Measurements from ENCODE around the gene POLG2.

Gene POLG2

DNA sequence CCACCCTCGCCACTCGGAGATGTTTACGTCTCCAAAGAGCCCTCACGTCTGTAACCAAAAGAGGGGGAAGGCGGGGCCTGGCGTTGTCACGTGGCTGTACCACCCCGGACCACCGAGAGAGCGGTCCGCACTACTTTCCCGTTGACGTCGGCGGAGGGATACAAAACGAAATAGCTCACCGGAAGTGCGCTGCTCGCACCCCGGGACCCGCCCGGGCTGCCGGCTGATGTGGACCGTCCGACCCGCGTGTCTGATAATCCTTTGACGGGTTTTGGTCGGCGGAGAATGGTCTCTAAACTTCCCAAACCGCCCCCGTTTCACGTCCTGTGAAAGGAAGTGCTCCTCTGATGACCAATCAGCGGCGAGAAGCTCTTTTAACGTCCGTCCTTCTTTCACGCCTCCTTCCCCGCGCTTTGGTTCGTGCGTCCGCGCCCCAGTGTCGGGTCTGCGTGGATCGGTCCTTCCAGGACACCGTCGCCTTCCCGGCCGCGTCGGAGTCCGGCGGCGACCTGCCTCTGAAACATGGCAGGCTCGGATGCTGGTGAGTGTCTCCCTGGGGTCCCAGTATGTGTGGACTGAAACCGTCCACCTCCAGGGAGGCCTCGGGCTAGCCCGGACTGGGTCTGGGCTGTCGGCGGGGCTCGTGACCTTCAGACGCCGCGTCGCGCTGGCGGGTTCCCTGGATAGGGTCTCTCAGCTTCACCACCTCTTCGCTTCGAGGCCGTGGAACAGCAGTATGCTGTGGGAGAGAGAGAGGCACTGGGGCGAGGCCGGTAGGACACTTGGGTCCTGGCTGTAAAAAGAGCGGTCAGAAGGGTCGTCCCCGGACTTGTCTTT, 9.9 kb upstream of the POLG2 start, which contains the start of gene CEP95:
TSS of gene CEP95 (plus strand) at position 402 of the 837 bp plus-strand sequence. CDS start at position 523, 121 bp downstream.
- TF ChIP-seq, protein P1, sequence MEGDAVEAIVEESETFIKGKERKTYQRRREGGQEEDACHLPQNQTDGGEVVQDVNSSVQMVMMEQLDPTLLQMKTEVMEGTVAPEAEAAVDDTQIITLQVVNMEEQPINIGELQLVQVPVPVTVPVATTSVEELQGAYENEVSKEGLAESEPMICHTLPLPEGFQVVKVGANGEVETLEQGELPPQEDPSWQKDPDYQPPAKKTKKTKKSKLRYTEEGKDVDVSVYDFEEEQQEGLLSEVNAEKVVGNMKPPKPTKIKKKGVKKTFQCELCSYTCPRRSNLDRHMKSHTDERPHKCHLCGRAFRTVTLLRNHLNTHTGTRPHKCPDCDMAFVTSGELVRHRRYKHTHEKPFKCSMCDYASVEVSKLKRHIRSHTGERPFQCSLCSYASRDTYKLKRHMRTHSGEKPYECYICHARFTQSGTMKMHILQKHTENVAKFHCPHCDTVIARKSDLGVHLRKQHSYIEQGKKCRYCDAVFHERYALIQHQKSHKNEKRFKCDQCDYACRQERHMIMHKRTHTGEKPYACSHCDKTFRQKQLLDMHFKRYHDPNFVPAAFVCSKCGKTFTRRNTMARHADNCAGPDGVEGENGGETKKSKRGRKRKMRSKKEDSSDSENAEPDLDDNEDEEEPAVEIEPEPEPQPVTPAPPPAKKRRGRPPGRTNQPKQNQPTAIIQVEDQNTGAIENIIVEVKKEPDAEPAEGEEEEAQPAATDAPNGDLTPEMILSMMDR (conservative IDR thresholded peaks at IDR 0.05; ENCODE audit: low read depth, low read length) = no peak
- DNase-seq (ENCODE audit: low read depth) = peak; percentile 99
- peak within 1 kb of the TSS; percentile 100 for H3K4me3 ChIP-seq (ENCODE audit: low read depth, low read length)

DNA sequence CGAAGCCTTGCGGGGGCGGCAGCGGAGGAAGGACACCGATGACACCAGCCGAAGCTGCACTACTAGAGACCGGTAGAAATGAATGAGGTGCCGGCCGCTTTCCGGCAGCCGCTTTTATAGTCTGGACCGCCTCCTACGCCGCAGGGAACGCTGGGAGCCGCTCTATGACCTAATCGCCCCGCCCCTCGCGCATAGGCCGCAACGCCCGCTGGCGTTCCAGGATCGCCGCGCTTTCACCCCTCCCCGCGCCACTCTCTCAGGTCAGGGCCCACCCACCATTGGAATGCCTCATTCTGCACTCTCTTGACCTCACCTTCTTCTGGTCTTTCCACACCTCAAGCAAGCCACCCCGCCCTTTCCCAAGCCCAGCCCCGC, 9.3 kb upstream of the POLG2 start, which contains the start of gene DDX5:
TSS of gene DDX5 (minus strand) at position 89 of the 375 bp plus-strand sequence. CDS start 170 bp downstream, outside the sequence.
- peak within 1 kb of the TSS; percentile 100 for H3K4me3 ChIP-seq (ENCODE audit: low read depth, low read length)
- DNase-seq (ENCODE audit: low read depth) = peak; percentile 98
- TF ChIP-seq, protein P1 (conservative IDR thresholded peaks at IDR 0.05; ENCODE audit: low read depth, low read length) = no peak

- TF ChIP-seq, protein P1 (conservative IDR thresholded peaks at IDR 0.05; ENCODE audit: low read depth, low read length) = no peak
- peak overlapping the region; percentile 100 for H3K4me3 ChIP-seq (ENCODE audit: low read depth, low read length)
- peak; percentile 94 for DNase-seq (ENCODE audit: low read depth)
These were observed 8.7 kb upstream of the POLG2 start for GRCh38 chr17:64505340-64506200.

GRCh38 chr17:64504769-64505339, 8.0 kb upstream of the POLG2 start:
- TF ChIP-seq, protein P1 (conservative IDR thresholded peaks at IDR 0.05; ENCODE audit: low read depth, low read length) = no peak
- DNase-seq (ENCODE audit: low read depth) = no peak
- peak overlapping the region; percentile 100 for H3K4me3 ChIP-seq (ENCODE audit: low read depth, low read length)

- peak overlapping the region; percentile 100 for H3K4me3 ChIP-seq (ENCODE audit: low read depth, low read length)
- TF ChIP-seq, protein P1 (conservative IDR thresholded peaks at IDR 0.05; ENCODE audit: low read depth, low read length) = no peak
- DNase-seq (ENCODE audit: low read depth) = peak; percentile 21
These were observed 7.2 kb upstream of the POLG2 start for GRCh38 chr17:64503821-64504768.

DNA sequence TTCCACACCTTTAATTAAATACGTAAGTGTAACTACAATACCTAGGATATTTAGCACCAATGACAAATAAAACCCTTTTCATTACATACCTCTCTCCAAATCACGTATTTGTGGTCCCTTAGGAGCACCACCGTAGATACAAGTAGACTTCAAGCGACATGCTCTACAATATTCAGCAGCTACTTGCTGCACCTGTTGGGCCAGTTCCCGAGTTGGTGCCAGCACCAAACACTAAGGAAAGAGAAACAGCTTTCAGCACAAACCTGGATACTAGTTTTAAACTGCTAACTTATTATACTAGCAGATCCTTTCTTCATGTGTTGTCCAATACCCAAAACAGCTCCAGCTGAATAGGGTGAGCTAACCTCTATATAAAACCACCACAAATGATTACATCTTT, 6.5 kb upstream of the POLG2 start:
- no peak for DNase-seq (ENCODE audit: low read depth)
- H3K4me3 ChIP-seq (ENCODE audit: low read depth, low read length) = peak overlapping the region; percentile 100
- TF ChIP-seq, protein P1 (conservative IDR thresholded peaks at IDR 0.05; ENCODE audit: low read depth, low read length) = no peak

Measured in choroid plexus epithelial cell (primary cell).